ENCODE measurements around the gene BRSK2.

The BRSK2 gene

GRCh38 chr11:1502954-1503707, 113.4 kb downstream of the BRSK2 start:
- no peak for TF ChIP-seq CTCF (IDR thresholded peaks at IDR 0.05; ENCODE audit: low read length, missing control alignments)
- no peak for DNase-seq (ENCODE audit: low read depth)
- no peak overlapping the region for H3K4me3 ChIP-seq (replicated peaks; ENCODE audit: low read depth, low read length)

- H3K4me3 ChIP-seq (replicated peaks; ENCODE audit: low read depth, low read length) = no peak overlapping the region
- TF ChIP-seq CTCF (IDR thresholded peaks at IDR 0.05; ENCODE audit: low read length, missing control alignments) = no peak
- no peak for DNase-seq (ENCODE audit: low read depth)
These were observed 114.0 kb downstream of the BRSK2 start for GRCh38 chr11:1503708-1504104.

GRCh38 chr11:1504138-1504537, 114.4 kb downstream of the BRSK2 start:
- TF ChIP-seq CTCF (IDR thresholded peaks at IDR 0.05; ENCODE audit: low read length, missing control alignments) = no peak
- DNase-seq (ENCODE audit: low read depth) = no peak
- no peak overlapping the region for H3K4me3 ChIP-seq (replicated peaks; ENCODE audit: low read depth, low read length)

GRCh38 chr11:1504581-1505290, 115.0 kb downstream of the BRSK2 start:
- no peak for DNase-seq (ENCODE audit: low read depth)
- TF ChIP-seq CTCF (IDR thresholded peaks at IDR 0.05; ENCODE audit: low read length, missing control alignments) = no peak
- H3K4me3 ChIP-seq (replicated peaks; ENCODE audit: low read depth, low read length) = no peak overlapping the region

GRCh38 chr11:1505480-1505879, 115.7 kb downstream of the BRSK2 start:
- no peak overlapping the region for H3K4me3 ChIP-seq (replicated peaks; ENCODE audit: low read depth, low read length)
- no peak for DNase-seq (ENCODE audit: low read depth)
- no peak for TF ChIP-seq CTCF (IDR thresholded peaks at IDR 0.05; ENCODE audit: low read length, missing control alignments)

GRCh38 chr11:1506981-1507380, 117.2 kb downstream of the BRSK2 start:
- no peak for TF ChIP-seq CTCF (IDR thresholded peaks at IDR 0.05; ENCODE audit: low read length, missing control alignments)
- no peak overlapping the region for H3K4me3 ChIP-seq (replicated peaks; ENCODE audit: low read depth, low read length)

More at GRCh38 chr11:1506981-1507380, 117.2 kb downstream of the BRSK2 start:
- no peak for DNase-seq (ENCODE audit: low read depth)

Measured in fibroblast of pulmonary artery (primary cell).